HG03342 (cell line): ENCODE data around the gene PI16.

Experiments
- ATAC-seq: cut with Tn5 transposase; IDR thresholded peaks from one replicate; pipeline ENCODE4 v1.9.1; 2021; ENCODE audit warnings: mild to moderate bottlenecking, moderate library complexity; ENCODE audit not compliant: unreplicated experiment

PI16 gene

GRCh38 chr6:36999061-36999750, 44.7 kb downstream of the PI16 start:
- ATAC-seq = no peak

GRCh38 chr6:36999751-37000125, 45.2 kb downstream of the PI16 start:
- ATAC-seq = no peak

- ATAC-seq = no peak
Measured at GRCh38 chr6:37004044-37004980, 49.8 kb downstream of the PI16 start.

- ATAC-seq = peak; percentile 65
Measured at GRCh38 chr6:37005061-37005810, 50.7 kb downstream of the PI16 start, which contains the start of gene FGD2. Gene FGD2, plus strand, starts transcription at chr6:37005655. Its CDS starts 163 bp downstream, at chr6:37005818.

GRCh38 chr6:37005827-37006567, 51.5 kb downstream of the PI16 start:
- ATAC-seq = no peak

- ATAC-seq = no peak
Measured at GRCh38 chr6:37006793-37007339, 52.3 kb downstream of the PI16 start.

GRCh38 chr6:37007340-37008043, 53.0 kb downstream of the PI16 start:
- no peak for ATAC-seq

- no peak for ATAC-seq
Measured at GRCh38 chr6:37008484-37009465, 54.2 kb downstream of the PI16 start.

GRCh38 chr6:37010402-37010892, 55.9 kb downstream of the PI16 start:
- ATAC-seq = no peak

GRCh38 chr6:37011656-37012378, 57.3 kb downstream of the PI16 start:
- no peak for ATAC-seq

- no peak for ATAC-seq
Measured at GRCh38 chr6:37013516-37014491, 59.3 kb downstream of the PI16 start.
